ENCODE measurements around the gene AMPD2.

Gene AMPD2

DNA sequence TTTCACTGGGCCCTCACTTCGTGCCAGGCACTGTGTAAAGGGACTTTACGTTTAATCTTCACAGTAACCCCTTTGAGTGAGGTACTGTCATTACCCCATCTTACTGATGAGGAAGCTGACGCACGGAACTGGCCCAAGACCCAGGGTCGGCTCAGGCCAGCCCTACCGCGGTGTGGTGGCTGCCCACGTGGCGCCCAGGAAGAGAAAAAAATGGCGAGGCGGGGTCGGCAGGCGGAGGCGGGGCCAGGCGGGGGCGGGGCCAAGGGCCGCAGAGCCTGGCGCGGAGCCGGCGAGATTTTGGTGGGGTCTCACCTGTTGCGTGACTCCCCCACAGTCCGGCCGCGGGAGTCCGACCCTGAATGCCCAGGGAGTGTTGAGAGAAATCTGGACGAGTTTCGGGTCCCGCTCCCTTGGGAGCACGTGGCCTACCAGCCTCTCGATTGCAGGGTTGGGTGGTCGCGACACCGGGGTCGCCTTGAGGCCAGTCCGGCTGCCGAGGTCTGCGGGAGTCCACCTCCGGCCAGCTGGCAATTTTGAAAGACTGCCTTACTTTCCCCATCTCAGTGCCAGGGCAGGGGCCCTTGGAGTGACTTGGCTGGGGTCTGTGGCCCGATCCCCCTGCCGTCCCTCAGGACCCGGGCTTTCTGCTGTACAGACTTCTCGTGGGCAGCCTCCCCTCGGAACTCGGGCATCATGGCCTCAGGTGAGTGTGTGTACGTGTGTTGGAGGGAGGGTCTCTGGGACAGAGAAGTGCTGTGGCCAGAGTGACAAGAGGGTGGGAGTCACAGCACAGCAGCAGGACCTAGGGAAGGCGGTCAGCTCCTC lies at the start of gene AMPD2, which contains the start of gene GNAT2:
Gene AMPD2, plus strand, starts transcription at position 262 of the 825 bp plus-strand sequence. CDS start 1,339 bp downstream, outside the sequence.
Gene GNAT2, minus strand, starts transcription at position 41 of the 825 bp plus-strand sequence. CDS start 6,746 bp downstream, outside the sequence.
- Histone ChIP-seq H3K79me2 (ENCODE audit: control insufficient read depth, low read length) (peaks cover 55% of the 10 kb centered on the region), H3K27ac (ENCODE audit: low read depth, low read length) (peak within 1 kb of the TSS; percentile 44), H3K4me2 (ENCODE audit: low read length) (peak within 1 kb of the TSS; percentile 77), H3K9me2 (replicated peaks; ENCODE audit: control insufficient read depth, low read length) (no peaks in the 10 kb centered on the region), H3K4me1 (ENCODE audit: control insufficient read depth, low read length) (peaks cover 79% of the 10 kb centered on the region), H3K36me3 (ENCODE audit: control insufficient read depth, low read length) (no peaks in the 10 kb centered on the region), H3K27me3 (ENCODE audit: control insufficient read depth, low read length) (no peaks in the 10 kb centered on the region), H4K20me1 (ENCODE audit: control insufficient read depth, insufficient read depth, low read depth, low read length) (no peaks in the 10 kb centered on the region), H3K9me3 (ENCODE audit: control insufficient read depth, insufficient read depth, low read length) (no peaks in the 10 kb centered on the region), H3F3A (ENCODE audit: control insufficient read depth, insufficient read depth) (peaks cover 12% of the 10 kb centered on the region), H3K4me3 (ENCODE audit: low read length) (peak within 1 kb of the TSS; percentile 81)
- TF ChIP-seq, protein P1, sequence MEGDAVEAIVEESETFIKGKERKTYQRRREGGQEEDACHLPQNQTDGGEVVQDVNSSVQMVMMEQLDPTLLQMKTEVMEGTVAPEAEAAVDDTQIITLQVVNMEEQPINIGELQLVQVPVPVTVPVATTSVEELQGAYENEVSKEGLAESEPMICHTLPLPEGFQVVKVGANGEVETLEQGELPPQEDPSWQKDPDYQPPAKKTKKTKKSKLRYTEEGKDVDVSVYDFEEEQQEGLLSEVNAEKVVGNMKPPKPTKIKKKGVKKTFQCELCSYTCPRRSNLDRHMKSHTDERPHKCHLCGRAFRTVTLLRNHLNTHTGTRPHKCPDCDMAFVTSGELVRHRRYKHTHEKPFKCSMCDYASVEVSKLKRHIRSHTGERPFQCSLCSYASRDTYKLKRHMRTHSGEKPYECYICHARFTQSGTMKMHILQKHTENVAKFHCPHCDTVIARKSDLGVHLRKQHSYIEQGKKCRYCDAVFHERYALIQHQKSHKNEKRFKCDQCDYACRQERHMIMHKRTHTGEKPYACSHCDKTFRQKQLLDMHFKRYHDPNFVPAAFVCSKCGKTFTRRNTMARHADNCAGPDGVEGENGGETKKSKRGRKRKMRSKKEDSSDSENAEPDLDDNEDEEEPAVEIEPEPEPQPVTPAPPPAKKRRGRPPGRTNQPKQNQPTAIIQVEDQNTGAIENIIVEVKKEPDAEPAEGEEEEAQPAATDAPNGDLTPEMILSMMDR (IDR thresholded peaks at IDR 0.05; ENCODE audit: low read depth, low read length, poor library complexity, severe bottlenecking): no peak
- no peak for TF ChIP-seq EZH2phosphoT487 (IDR thresholded peaks at IDR 0.05; ENCODE audit: borderline replicate concordance, low read length)

DNA sequence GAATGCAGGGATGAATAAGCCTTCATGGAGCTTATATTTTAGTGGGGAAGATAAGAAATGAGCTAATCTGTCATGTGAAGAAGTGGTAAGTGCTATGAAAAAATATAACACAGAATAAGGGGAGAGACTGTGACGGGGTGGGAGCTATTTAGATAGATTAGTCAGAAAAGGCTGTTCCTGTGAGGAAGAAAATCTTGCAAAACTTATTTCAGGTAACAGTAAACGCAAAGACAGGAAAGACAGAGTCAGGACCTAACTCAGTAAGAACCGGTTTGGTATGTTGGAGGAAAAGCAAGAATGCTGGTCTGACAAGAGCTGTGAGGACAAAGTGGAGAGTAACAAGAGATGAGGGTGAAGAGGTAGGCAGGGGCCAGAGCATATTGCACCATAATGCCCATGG lies 49.2 kb upstream of the AMPD2 start:
- H3K27ac ChIP-seq (ENCODE audit: low read depth, low read length): no peak overlapping the region
- TF ChIP-seq, protein P1 (IDR thresholded peaks at IDR 0.05; ENCODE audit: low read depth, low read length, poor library complexity, severe bottlenecking): no peak
- TF ChIP-seq EZH2phosphoT487 (IDR thresholded peaks at IDR 0.05; ENCODE audit: borderline replicate concordance, low read length): no peak
- no peaks in the 10 kb centered on the region for H3K9me3 ChIP-seq (ENCODE audit: control insufficient read depth, insufficient read depth, low read length)
- H3K36me3 ChIP-seq (ENCODE audit: control insufficient read depth, low read length): peaks cover 4% of the 10 kb centered on the region; the same call in 1 of the 2 replicates
- no peaks in the 10 kb centered on the region; the same call in 1 of the 2 replicates for H3F3A ChIP-seq (ENCODE audit: control insufficient read depth, insufficient read depth)
- H3K4me2 ChIP-seq (ENCODE audit: low read length): no peak overlapping the region
- H3K9me2 ChIP-seq (replicated peaks; ENCODE audit: control insufficient read depth, low read length): no peaks in the 10 kb centered on the region
- H3K27me3 ChIP-seq (ENCODE audit: control insufficient read depth, low read length): no peaks in the 10 kb centered on the region
- no peak overlapping the region for H3K4me3 ChIP-seq (ENCODE audit: low read length)
- H3K4me1 ChIP-seq (ENCODE audit: control insufficient read depth, low read length): peaks cover 25% of the 10 kb centered on the region
- H4K20me1 ChIP-seq (ENCODE audit: control insufficient read depth, insufficient read depth, low read depth, low read length): peaks cover 6% of the 10 kb centered on the region; the same call in 1 of the 2 replicates
- peaks cover 75% of the 10 kb centered on the region for H3K79me2 ChIP-seq (ENCODE audit: control insufficient read depth, low read length)

DNA sequence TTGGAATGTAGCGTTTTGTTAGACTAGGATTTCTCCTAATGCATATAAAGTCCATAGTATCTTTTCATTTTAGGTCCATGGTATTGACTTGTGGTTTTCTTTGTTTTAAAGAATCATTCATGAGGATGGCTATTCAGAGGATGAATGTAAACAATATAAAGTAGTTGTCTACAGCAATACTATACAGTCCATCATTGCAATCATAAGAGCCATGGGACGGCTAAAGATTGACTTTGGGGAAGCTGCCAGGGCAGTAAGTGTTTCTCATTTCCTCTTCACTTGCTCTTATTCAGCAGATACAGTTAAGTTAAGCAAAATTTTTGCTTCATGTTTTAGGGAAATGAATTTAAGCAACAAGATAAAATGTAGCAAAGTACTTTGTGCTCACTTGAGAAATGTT lies 45.9 kb upstream of the AMPD2 start:
- TF ChIP-seq, protein P1 (IDR thresholded peaks at IDR 0.05; ENCODE audit: low read depth, low read length, poor library complexity, severe bottlenecking): no peak
- TF ChIP-seq EZH2phosphoT487 (IDR thresholded peaks at IDR 0.05; ENCODE audit: borderline replicate concordance, low read length): no peak
- Histone ChIP-seq H3K27me3 (ENCODE audit: control insufficient read depth, low read length) (no peaks in the 10 kb centered on the region), H3K27ac (ENCODE audit: low read depth, low read length) (no peak overlapping the region), H3F3A (ENCODE audit: control insufficient read depth, insufficient read depth) (no peaks in the 10 kb centered on the region; the same call in 1 of the 2 replicates), H3K9me3 (ENCODE audit: control insufficient read depth, insufficient read depth, low read length) (no peaks in the 10 kb centered on the region), H4K20me1 (ENCODE audit: control insufficient read depth, insufficient read depth, low read depth, low read length) (peaks cover 3% of the 10 kb centered on the region; the same call in 1 of the 2 replicates), H3K4me3 (ENCODE audit: low read length) (no peak overlapping the region), H3K79me2 (ENCODE audit: control insufficient read depth, low read length) (peaks cover 41% of the 10 kb centered on the region), H3K4me1 (ENCODE audit: control insufficient read depth, low read length) (peaks cover 5% of the 10 kb centered on the region), H3K4me2 (ENCODE audit: low read length) (no peak overlapping the region), H3K36me3 (ENCODE audit: control insufficient read depth, low read length) (peaks cover 7% of the 10 kb centered on the region), H3K9me2 (replicated peaks; ENCODE audit: control insufficient read depth, low read length) (no peaks in the 10 kb centered on the region)

Data from DOHH2 (cell line).